NCI-H2171 (cell line): ENCODE data around the gene SGK2.

Experiments used
- DNase-seq: peaks from one replicate; lab custom pipeline; 2025; lab: John Stamatoyannopoulos, UW

SGK2 gene

DNA sequence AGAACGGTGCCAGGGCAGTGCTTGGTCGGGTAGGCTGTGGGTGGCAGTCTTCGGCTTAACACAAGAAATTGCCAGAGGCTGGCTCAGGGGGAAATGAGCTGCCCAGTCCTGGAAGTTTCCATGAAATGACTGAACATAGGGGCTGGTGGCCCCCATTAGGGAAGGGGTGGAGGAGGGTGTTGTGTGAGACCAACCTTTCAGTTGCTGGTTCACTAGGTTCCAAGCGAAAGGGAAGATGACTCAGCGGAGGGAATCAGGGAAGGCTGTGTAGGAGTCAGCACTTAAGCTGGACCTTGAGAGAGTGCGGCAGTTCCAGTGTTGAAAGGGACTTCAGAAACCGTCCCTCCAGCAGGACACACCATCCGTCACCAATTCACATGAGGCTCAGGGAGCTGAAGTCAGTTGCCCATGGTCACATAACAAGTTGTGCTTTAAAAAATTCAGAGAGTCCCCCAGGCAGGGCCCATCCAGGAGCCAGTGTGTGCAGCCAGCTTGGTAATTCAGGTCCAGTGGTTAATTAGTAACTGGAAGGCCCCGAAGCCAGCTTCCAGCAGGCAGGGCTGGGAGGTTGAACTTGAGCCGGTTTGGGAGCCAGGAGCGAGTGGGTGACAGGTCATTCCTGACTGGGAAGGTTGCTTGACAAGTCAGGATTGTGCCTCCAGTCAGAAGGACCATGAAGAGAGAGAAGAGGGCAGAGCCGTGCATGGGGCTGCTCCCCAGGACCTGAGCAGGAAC lies at the start of gene SGK2:
TSS of gene SGK2 (plus strand) at position 616 of the 735 bp plus-strand sequence. CDS start 7,469 bp downstream, outside the sequence.
- no peak for DNase-seq

DNA sequence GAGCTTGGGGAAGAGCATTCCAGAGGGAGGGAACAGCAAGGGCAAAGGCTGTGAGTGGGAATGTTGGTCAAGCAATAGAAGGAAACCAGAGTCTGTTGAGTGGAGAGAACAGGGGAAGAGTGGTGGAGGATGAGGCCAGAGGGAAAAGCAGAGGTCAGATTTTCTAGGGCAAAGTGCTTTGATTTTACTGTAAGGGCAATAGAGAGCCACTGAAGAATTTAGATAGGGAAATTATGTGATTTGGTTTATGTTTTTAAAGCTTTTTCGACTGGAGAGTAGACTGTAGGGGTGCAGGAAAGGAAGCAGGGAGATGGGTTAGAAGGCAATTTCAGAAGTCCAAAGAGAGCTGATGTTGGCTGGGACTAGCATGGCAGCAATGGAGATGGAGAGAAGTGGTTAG lies 46.9 kb upstream of the SGK2 start:
- DNase-seq, result no peak

DNA sequence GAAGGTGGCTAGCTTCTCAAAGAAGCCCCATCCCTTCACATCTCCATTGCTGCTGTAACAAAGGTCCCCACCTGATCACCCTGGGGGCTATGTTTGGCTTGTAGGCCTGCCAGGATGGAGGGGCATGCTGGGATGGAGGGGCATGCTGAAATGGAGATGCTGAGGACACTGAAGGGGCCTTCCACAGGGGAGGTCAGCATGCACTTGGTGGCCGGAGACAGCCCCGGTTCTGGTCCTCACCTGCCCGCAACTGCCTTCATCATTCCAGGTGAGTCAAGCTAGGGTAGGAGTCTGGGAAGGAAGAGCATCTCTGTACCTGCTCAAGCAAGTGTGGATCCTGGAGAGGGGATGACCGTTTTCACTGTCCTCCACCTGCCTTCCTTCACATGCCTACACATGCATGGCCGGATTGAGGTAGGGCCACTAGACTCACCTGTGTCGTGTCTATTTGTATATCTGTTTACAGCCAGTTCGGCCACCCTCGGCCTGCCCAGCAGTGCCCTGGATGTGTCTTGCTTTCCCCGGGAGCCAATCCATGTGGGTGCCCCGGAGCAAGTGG lies 45.4 kb upstream of the SGK2 start:
- no peak for DNase-seq

DNA sequence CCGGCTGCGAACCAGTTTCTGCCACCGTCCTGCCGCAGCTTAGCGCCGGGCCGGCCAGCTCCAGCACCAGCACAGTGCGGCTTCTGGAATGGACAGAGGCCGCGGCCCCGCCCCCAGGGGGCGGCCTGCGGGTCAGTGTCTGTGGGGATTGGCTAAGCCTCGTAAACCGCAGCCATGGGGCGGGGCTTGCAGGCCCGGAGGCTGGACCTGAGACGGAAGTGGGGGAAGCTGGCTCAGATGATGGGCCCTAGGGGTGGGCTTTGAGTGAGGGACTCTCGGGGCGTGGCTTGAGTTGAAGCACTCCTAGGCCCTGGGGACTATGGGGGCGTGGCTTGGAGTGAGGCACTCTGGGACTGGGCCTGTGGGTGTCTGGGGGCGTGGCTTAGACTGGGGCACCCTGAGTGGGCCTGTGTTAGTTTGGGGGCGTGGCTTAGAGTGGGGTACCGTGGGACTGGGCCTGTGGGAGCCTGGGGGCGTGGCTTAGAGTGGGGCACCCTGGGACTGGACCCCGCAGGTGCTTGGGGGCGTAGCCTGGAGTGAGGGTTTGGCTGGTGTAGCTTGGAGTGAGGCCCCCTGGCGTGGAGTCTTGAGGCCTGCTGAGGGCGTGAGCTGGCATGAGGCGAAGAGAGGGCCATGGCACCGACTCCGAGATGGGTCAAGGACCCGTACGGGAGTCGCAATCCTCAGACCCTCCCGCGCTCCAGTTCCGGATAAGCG lies 44.7 kb upstream of the SGK2 start:
- peak; percentile 94 for DNase-seq

DNA sequence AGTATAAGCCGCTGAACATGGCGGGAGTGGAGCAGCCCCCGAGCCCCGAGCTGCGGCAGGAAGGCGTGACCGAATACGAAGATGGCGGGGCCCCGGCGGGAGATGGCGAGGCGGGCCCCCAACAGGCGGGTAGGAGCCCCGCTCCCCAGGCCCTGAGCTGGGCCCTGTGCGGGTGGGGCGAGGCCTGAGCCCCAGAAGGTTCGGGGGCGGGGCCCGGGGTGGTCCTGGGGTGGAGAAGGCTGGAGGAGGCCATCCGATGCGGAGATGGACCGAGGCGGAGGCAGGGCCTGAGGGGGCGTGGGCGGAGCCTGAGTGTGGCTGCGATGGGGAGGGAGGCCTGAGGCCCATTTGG lies 44.2 kb upstream of the SGK2 start:
- DNase-seq, result no peak

DNA sequence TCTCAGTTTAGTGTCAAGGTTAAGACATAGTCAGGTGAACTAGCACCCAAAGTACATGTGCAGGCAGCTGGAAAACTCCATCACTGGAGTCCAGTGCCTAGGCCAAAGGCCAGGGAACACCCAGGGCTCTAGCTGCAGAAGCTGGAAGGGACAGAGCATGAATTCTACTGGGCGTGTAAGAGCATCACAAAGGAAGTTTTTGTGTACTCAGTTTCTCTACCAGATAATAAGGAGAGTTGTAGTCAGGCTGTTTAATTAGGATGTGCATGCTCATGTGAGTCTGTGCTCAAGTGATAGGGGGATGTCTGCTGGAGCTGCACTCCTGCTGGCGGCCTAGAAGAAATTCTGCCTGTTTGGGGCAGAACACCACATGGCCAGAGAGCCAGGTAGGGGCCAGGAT lies 43.2 kb upstream of the SGK2 start:
- DNase-seq, result no peak

- no peak for DNase-seq
These were observed 42.5 kb upstream of the SGK2 start for GRCh38 chr20:43516251-43516824.

- DNase-seq, result no peak
These were observed 38.7 kb upstream of the SGK2 start for GRCh38 chr20:43520074-43520630.

DNA sequence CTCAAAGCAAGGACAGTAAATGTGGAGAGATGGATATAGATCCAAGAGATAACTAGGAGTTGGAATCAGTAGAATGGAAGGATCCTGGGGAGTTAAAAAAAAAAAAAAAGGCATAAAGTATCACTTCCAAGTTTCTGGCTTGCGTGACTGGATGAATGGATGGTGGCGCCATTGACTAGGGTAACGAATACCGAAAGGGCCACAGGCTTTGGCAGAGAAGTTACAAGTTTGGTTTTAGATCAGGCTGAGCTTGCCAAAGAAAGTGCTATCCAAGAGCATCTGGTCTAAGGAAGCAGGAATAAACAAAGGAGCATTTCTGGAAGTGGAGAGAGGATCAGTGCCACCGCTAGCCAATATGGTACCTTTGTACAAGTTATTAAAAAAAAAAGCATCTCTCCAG lies 33.8 kb upstream of the SGK2 start:
- DNase-seq, result no peak

DNA sequence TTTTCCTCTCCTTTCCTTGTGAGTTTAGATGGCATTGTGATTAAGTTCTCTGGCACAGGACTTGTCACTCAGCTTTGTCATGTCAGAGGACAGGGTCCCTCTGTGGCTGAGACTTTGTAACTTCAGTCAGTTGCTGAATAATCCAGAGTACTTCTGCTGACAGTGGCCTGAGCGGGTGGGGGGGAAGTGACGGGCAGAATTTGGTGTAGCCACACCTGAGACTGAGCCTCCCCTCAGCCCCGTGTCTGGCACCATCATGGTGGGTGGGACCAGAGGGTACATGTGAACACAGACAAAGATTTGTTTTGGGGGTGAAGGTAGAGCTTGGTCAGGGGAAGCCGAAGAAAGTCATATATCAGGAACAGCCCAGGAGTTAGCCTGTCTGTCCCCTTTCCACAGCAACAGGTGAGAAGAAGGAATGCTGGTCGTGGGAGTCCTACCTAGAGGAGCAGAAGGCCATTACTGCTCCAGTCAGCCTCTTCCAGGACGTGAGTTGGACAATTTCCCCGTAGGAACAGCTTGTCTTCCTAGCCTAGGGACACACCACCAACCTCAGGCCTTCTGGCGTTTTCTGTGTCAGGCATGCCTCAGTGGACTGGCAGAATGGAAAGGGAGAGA lies 30.5 kb upstream of the SGK2 start:
- DNase-seq, result no peak

GRCh38 chr20:43529051-43529450 lies 29.8 kb upstream of the SGK2 start:
- DNase-seq, result no peak

GRCh38 chr20:43529457-43530153 lies 29.2 kb upstream of the SGK2 start:
- no peak for DNase-seq

DNA sequence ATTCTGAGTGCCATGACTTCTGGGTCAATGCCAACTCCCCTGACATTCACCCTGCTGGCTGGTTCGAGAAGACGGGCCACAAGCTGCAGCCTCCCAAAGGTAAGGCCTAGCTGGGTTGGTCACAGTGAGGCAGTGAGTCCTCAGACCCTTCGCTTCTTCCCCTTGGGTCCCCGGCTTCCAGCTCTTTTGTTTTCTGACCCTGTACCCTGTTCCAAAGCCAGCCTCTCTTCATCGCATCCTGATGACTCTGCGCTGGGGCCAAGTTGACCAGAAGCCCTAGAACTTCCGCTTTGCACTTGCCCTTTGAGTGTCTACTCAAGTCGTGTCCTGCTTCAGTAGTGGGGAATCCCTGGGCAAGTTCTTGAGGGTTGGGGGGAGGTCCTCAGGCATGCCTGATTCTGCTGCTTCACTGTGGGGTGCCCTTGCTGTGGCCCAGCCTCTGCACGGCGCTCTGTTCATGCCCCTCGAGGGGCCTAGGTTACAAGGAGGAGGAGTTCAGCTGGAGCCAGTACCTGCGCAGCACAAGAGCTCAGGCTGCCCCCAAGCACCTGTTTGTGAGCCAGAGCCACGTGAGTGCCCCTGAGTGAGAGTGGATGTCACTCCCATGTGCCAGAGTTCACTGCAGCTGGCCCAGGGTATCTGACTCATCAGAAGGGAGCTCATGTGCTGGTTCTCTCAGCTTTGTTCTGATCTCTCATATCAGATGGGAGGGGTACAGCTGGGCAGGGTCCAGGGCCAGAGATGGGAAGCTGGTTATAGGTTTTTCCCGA lies 28.3 kb upstream of the SGK2 start:
- DNase-seq, result no peak

GRCh38 chr20:43531091-43531443 lies 27.8 kb upstream of the SGK2 start:
- no peak for DNase-seq

DNA sequence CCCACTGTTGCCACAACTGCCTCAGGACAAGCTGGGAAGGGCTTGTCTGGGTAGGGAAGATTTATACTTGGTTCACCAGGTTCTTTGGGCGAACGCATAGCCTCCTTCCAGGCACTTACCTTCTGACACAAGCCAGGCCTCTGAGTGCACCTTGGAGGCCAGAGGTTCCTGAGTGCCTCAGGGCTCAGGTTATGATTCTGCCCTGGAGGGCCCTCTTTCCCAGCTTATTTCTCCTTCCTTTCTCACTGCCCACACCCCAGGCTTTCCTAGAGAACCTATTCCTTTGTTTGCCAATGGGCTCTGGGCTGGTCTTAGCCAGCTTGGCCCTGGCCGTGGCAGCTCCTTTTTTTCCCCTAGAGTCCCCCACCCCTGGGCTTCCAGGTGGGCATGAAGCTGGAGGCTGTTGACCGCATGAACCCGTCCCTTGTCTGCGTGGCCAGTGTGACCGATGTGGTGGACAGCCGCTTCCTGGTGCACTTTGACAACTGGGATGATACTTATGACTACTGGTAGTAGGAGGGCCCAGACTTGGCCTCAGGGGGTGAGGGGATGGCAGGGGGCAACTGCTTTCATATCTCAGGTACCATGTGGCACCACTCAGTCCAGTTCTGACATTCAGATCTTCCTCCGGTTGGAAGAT lies 26.3 kb upstream of the SGK2 start:
- no peak for DNase-seq

- no peak for DNase-seq
These were observed 25.8 kb upstream of the SGK2 start for GRCh38 chr20:43533060-43533459.

- no peak for DNase-seq
These were observed 24.8 kb upstream of the SGK2 start for GRCh38 chr20:43534016-43534415.

DNA sequence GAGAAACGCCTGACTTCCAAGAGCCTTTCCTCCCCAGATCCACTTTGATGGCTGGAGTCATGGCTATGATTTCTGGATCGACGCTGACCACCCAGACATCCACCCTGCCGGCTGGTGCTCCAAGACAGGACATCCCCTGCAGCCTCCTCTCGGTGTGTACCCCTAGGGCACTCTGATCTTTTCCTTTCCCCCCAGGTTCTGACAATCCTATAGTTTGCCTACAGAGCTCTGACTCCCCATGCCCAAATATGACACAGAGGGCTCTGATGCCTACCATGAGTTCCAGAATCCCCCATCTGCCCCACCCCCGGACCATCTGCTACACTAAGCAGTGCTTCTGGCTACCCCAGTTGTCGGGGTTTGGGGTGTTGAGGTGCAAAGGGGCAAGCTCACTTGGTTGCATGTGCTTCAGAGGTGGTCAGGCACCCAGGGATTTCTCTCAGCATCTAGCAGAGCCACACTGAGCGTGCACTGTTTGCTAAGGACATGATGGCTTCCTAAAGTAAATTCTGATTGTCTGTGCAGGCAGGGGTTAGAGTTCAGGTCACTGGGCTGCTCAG lies 24.0 kb upstream of the SGK2 start:
- no peak for DNase-seq

DNA sequence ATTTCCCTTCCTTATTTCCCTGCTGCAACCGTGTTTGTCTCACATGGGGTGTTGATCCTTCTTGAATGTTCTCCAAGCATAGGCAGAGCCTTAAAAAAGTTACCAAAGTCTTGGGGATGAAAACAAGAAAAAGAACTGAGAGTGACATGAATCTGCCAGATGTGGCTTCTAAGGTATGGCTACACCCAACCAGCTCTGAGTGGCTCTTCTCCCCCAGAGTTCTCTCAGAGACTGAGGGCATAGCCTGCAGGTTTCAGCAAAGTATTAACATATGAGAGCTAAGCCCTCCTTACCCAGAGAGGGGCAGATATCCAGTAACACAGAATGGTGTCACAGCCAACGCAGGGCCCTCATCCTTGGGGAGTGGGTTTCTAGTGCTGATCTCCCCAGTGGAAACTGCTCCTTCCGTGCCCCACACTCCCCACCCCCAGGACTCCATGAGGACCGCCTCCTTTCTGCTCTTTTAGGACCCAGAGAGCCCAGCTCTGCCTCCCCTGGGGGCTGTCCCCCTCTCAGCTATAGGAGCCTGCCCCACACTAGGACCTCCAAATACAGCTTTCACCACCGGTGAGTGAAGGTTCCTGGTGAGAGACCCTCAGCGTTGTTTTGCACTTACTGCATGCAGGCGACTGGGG lies 23.3 kb upstream of the SGK2 start:
- DNase-seq, result no peak
